Measurements from ENCODE around the gene CC2D2A. TPM values are rescaled to one million over a fixed set of nuclear protein-coding genes. Genes with fewer than 3 reads are reported as not detected.

CC2D2A gene
- total and polyA plus RNA-seq, 9 of the 15 experiments (the other 6 are each of a cell fraction or from before 2014, with no cell fraction given): 0.36 to 2.5 (median 1.6) TPM

GRCh38 chr4:15423285-15423711, 46.4 kb upstream of the CC2D2A start:
- CTCF ChIA-PET (ENCODE audit: low intra/inter-chr PET ratio): no interaction called here

More at GRCh38 chr4:15423285-15423711, 46.4 kb upstream of the CC2D2A start:
- no TSS peak for BruUV-seq (replicated peaks)
- TF ChIP-seq ZNF165 (CRISPR knock-in tag; IDR thresholded peaks at IDR 0.05; ENCODE audit: borderline replicate concordance): no peak
- TF ChIP-seq ZNF407 (IDR thresholded peaks at IDR 0.05; ENCODE audit: low read depth): no peak
- TF ChIP-seq ZNF282 (CRISPR knock-in tag; IDR thresholded peaks at IDR 0.05): no peak
- TF ChIP-seq, protein P1, sequence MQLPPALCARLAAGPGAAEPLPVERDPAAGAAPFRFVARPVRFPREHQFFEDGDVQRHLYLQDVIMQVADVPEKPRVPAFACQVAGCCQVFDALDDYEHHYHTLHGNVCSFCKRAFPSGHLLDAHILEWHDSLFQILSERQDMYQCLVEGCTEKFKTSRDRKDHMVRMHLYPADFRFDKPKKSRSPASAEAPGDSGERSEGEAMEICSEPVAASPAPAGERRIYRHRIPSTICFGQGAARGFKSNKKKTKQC (CRISPR knock-in tag; IDR thresholded peaks at IDR 0.05): no peak
- no peak for TF ChIP-seq CSDE1 (IDR thresholded peaks at IDR 0.05)
- no peak for TF ChIP-seq ZNF79 (CRISPR knock-in tag; IDR thresholded peaks at IDR 0.05; ENCODE audit: low read depth)
- TF ChIP-seq ZNF217 (CRISPR knock-in tag; IDR thresholded peaks at IDR 0.05): no peak
- no peak overlapping the region for H3K4me3 ChIP-seq
- H3K4me2 ChIP-seq (ENCODE audit: insufficient read depth, low read length): no peak overlapping the region
- WGBS (ENCODE audit: insufficient coverage, low coverage, missing lambda C conversion rate): 4% methylated on average over 5 of the region's 5 CpGs
- H3K9me3 ChIP-seq (replicated peaks; ENCODE audit: control insufficient read depth, insufficient read depth, low read depth, low read length): no peaks in the 10 kb centered on the region
- FAIRE-seq: no peak
- intact Hi-C loops (cut with micrococcal nuclease) (no loop called here), in situ Hi-C loops (cut with MboI) (no loop called here)
- POLR2A ChIA-PET: no interaction called here
- H3K9me1 ChIP-seq (ENCODE audit: control insufficient read depth, insufficient read depth, low read length): no peaks in the 10 kb centered on the region
- no peaks in the 10 kb centered on the region for H3K4me1 ChIP-seq (replicated peaks in 1 of 2; ENCODE audit: control insufficient read depth in 2 of 2, insufficient read depth in 2 of 2, low read length in 2 of 2)
- H3K27ac ChIP-seq (ENCODE audit: extremely low read depth, low read depth, low read length): no peak overlapping the region
- H3K79me2 ChIP-seq (ENCODE audit: control insufficient read depth, insufficient read depth, low read length): no peaks in the 10 kb centered on the region
- no peaks in the 10 kb centered on the region for H3K27me3 ChIP-seq (ENCODE audit: control insufficient read depth in 2 of 2, insufficient read depth in 2 of 2, low read length in 2 of 2)
- DNase-seq (ENCODE audit: extremely low read depth in 1 of 4, low spot score in 3 of 4): no peak
- H4K20me1 ChIP-seq (replicated peaks; ENCODE audit: control insufficient read depth, insufficient read depth, low read length): no peaks in the 10 kb centered on the region
- H3K9ac ChIP-seq (ENCODE audit: insufficient read depth in 1 of 2, low read depth in 2 of 2, low read length in 2 of 2): no peak overlapping the region
- no peaks in the 10 kb centered on the region for H3K36me3 ChIP-seq (ENCODE audit: control insufficient read depth, insufficient read depth, low read length)
- H2AFZ ChIP-seq (ENCODE audit: low read depth, low read length): no peak overlapping the region
- no peak for ATAC-seq

Measured in K562 (cell line).